NCI-H774 (cell line): ENCODE measurements around the gene ZC3H18.
A peak's percentile ranks its signal among the peaks of the same experiment; 100 is the strongest.

Source experiments
- DNase-seq: peaks from one replicate; lab custom pipeline; 2025; lab: John Stamatoyannopoulos, UW

ZC3H18 gene

DNA sequence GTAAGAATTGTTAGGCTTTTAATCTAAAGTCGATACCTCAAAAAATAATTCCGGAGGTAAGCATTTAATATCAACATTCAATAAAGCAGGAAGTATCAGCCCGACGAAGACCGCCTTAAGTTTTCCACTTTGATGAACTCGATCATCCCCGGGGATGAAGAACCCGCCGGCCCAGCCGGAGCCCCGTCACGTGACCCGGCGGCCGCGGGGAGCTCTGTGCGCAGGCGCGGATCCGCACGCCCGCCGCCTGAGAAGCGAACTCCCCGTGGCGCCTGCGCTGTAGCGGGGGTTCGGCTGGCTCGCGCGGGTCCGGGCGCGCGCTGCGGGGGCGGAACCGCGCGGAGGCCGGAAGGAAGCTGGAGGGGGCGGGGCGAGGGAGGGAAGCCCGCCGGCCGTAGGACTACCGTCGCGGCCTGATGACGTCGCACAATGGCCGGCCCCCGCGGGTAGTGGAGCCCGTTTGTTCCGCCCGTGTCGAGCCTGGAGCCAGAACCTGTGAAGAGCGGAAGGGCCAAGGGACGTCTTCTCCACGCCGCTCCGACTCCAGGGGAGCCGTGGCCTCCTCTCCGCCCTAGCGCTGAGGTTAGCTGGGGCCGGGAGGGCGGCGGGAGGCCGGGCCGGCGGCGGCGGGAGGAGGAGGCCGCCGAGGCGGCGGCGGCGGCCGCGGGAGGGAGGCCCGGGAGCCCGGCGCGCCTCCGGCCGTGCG lies at the start of gene ZC3H18:
TSS of gene ZC3H18 (plus strand) at position 419 of the 706 bp plus-strand sequence. CDS start 6,721 bp downstream, outside the sequence.
- peak; percentile 85 for DNase-seq

DNA sequence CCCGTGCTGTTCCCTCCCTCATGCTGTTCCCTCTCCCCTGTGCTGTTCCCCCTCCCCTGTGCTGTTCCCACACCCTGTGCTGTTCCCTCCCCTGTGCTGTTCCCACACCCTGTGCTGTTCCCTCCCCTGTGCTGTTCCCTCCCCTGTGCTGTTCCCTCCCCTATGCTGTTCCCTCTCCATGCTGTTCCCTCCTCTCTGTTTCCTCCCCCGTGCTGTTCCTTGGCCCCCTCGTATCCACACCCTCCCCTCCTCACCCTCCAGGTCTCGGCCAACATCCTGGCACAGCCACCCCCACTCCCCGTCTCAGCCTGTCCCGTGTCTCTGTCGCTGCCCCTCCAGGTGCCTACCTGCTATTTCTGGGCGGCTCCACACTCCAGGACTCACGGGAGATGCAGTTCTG lies 48.5 kb upstream of the ZC3H18 start:
- no peak for DNase-seq

DNA sequence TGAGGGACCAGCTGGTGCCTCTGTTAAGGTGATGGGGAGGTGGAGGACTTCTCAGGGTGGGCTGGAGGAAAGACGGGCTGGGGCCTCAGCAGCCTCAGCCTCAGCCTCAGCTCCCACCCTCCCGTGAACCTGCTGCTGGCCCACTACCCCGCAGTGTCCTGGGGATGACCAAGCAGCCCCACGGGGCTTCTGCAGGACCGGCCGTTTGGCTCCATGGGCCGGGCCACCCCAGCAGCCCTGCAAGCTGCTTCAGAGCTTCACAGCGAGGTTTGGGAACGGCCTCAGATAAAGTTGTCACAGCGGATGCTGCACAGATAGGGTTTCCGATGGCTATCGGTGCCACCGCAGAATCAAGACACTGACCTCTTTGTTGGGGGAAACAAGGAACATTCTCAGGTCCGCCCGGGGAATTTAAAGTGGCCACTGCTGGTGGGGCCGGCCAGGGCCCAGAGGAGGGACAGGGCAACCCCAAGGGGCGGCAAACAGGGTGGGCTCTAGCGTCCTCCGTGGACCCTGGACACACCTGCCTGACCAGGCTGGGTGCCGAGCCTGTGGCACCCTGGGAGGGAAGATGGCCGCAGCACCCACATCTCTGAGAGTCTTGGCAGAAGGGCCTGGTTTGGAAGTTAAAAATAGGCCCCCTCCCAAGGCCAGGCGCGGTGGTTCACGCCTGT lies 47.8 kb upstream of the ZC3H18 start:
- DNase-seq, result no peak

DNA sequence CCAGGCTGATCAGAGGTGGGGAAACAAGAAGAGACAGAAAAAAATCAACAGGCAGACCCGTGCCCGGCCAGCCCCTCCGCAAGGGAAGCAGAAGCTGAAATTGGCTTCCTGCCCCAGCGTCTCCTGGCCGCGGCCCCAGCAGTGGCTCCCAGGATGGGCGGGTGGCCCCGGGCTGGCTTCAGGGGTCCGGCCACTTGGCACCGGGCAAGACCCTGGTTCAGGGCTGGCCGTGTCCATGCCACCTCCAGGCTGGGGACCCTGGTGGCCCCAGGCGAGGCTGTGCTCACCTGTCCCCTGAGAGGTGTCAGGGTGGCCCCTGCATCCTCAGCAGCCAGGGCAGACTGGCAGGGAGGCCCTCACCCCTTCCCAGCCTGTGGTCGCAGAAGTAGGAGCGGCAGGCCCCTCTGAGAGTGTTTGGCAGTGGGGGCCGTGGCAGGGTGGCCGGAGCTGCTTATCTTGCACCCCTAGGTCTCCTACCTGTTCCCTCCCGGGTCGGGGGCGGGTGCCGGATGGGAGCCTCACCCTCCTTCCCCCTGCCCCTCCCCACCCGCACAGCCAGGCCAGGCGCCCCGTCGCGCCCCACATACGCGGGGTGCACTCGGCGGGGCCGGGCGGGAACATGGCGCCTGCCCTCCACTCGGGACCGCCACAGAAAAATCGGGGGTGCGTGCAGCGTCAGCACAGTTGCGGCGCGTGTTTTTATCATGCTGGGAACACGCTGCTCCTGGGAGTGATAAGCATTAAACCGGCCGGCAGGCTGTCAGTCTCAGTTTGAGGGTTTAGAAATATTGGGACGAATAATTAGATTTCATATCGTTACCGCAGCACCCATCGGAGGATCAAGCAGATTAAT lies 46.7 kb upstream of the ZC3H18 start:
- DNase-seq, result no peak

DNA sequence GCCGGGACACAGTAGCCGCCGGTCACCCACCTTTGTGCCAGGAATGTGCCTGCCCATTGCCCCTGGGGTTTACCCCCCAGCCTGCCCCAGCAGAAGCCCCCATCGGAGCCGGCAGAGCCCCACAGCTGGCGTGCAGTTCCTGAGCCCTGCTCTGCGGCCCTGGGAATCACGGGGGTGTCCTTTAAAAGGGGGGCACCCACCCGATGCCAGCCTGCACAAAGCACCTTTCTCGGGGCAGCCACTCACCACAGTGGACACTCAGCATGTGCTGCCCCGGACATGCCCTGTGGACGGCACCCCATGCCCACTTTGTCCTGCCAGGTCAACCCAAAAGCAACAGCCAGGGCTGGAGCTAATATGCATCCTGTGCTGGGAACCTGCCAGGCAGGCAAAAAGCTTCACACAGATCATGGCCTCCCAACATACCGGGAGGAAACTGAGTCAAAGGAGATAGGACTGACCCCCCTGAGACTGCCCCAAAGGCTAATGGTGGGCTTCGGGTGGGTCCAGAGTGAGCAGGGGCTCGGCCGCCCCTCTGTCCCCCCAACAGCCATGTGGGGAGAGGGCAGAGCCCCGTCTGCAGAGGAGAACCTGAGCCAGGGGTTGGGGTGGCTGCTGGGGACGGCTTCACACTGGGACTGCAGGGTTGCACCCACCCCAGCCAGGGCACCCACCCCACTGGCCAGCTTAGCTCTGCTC lies 45.8 kb upstream of the ZC3H18 start:
- no peak for DNase-seq

DNA sequence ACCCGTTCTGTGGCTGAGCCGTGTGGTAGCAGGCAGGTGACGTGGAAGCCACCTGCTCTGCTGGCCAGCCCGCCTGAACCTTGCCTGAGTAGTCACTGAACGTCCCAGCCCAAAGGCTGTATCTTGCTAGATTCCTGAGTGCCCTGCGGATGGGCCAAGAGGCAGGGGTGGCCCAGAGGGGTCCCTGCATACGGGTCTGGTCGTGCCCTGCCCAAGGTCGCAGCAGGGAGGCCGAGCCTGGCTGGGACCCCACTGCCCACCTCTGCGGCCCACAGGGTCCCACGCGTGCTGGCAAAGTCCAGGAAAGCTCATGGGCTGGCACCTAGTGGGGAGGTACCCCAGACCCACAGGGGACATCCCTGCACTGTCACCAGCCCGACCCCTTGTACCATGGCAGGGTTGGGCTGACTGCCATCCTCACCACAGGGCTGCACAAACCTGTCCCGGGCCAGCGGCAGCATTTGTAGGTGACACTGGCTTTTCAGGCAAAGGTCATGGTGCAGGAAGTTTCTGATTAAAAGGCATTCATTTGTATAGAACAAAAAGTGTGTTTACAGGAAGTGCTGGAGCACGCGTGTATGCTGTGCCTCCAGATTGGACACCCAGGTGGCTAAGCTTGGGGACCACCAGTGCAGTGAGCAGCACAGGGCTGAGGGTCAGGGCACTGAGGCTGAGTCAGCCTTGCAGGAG lies 45.1 kb upstream of the ZC3H18 start:
- no peak for DNase-seq

DNA sequence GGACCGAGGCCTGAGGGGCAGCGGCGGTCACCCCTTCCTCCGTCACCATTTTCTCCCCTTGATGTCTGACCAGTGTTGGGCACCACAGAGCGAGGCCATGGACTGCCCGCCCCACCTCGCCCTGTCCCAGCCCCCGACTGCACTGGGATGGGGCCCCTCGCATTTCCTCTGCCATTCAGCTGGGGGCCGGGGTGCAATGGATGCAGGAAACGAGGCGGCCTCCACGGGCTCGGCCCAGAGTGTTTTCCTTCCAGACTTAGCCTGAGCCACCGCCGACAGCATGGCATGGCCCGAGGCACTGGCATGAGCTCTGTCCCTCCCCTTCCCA lies 44.6 kb upstream of the ZC3H18 start:
- no peak for DNase-seq

DNA sequence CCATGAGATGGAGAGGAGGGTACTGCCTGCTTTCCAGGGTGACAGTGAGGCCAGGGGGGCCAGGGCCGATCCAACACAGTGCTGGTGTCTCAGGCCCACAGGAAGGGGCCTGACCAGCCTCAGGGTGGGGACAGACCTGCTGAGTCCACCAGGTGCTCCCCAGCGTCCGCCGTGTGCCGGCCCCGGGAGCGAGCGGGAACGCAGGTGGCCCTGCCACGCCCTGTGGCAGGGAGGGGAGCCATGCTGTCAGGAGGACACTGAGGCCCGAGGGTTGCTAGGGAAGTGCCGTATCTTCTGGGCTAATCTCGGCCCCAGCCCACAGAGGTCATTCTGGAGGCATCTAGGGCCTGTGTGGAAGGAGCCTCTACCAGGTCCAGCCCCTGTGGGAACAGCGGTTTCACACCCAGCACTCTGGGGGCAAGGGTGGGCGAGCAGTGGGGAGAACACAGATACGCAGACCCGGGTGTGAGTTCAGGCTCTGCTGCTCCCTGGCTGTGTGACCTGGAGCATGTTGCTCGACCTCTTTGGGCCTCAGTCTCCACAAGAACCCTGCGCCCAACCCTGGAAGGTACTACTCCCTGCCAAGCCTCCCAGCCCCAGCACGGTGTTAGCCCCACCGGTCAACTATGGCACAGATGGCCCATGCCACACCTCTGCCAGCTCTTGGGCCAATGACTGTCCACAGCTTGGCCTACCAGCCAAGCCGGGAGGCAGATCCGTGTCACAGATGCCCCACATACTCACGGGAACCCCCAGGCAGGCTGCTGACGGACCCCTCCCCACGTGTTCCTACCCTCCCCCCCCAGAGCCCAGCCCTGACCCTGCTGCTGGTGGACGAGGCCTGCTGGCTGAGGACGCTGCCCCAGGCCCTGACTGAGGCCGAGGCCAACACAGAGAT lies 43.9 kb upstream of the ZC3H18 start:
- DNase-seq, result no peak

DNA sequence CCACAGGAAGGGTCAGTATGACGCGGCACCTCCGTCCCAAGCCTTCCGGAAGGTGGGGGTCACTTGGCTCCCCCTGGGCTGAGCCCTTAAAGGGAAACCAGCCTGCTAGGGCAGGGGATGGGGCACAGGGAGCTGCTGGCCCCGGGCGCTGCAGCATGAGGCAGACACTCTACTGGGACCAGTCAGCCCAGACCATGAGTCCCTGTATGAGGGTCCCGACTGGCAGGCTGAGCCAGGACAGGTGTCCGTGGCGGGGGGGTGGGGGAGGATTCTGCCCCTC lies 43.4 kb upstream of the ZC3H18 start:
- DNase-seq, result no peak

DNA sequence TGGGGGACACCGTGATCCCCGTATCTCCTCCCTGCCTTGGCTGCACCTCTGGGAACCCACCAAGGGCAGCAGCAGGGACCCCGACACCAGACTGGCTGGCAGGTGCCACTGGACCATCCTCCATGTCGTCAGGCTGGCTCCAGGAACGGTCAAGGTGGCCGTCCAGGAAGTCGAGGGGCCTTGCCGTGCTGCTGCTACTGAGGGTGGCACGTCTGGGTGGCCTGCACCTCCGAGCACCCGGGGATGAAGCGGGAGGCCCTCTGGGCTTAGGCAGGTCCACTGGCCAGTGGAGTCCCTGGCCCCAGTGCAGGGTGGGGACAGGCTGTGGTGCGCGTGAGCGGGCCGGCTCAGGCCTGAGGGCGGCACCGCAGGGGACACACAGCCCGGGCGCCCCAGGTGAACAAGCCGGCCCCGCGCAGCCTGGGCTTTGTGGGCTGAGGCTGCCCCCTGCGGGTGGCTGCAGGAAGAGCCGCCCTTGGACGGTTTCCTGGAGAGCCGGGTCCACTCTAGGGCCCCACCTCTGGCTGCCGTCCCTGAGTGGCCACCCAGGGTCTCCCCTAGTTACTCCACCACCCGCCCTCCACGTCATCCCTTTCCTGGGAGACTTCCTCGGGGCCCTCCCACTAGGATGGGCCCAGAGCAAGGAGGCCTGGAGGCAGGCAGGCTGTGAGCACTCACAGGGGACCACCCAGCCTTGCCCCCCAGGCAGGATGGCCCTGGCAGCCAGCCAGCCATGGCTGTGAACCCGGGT lies 42.8 kb upstream of the ZC3H18 start:
- no peak for DNase-seq

DNA sequence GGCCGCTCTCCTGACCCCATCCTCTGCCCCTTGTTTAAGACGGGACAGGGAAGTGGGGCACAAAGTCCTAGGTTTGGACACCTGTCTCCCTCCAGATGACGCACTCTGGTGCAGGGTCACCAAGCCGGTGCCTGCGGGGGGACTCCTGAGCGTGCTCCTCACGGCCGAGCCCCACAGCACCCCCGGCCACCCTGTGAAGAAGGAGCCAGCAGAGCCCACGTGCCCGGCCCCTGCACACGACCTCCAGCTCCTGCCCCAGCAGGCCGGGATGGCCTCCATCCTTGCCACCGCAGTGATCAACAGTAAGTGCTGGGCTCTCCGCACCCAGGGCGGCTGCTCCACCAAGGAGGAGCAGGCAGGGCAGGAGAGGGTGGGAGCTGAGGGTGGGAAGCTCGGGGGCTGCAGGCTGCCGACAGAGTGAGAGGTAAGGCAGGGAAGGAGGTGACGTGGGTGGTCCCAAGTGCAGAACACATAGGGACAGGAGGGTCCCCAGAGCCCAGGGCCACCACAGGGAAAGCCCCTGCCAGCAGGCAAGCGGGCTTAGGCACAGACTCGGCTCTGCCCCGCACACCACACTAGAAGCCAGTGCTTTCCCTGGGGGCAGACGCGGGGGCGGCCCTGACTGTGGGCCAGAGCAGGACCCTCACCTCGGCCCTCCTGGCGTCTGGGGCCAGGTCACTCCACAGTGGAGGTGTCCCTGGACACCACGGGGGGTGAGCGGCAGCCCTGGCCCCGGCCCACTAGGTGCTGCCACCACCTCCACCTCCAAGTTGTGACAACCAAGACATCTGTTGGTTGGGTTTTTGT lies 42.1 kb upstream of the ZC3H18 start:
- no peak for DNase-seq

DNA sequence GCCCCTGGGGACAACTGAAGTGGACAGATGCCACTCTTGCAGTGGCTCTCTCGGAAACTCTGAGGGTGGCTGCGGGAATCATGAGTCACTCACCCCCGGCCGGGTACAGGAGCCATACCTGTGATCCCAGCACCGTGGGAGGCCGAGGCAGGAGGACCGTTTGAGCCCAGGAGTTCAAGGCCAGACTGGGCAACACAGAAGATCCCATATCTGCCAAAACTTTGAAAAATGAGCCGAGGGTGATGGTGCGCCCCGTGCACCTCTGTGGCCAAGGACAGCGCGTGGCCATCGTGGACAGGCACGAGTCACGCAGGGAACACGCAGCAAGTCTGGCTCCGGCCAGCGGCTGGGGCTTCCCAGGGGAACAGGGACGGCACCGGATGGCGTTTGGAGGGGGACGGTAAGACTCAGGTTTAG lies 41.3 kb upstream of the ZC3H18 start:
- no peak for DNase-seq

DNA sequence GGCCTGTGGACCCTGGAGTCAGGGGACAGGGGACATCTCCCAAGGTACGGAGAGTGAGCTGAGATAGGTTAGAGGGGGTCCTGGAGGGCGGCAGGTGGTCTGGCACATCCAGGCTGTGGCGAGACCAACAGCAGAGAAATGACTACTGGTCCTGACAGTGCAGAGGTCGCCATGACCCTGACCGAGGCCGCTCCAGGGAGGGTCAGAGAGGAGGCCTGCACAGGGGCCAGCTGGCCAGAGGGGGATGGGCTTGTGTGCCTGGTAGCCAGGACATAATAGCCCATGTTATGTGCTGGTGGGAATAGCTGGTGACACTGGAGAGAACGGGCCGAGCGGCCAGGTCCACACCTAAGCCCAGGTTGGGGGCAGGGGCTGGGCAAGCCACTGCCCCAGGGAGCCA lies 40.6 kb upstream of the ZC3H18 start:
- DNase-seq, result no peak

DNA sequence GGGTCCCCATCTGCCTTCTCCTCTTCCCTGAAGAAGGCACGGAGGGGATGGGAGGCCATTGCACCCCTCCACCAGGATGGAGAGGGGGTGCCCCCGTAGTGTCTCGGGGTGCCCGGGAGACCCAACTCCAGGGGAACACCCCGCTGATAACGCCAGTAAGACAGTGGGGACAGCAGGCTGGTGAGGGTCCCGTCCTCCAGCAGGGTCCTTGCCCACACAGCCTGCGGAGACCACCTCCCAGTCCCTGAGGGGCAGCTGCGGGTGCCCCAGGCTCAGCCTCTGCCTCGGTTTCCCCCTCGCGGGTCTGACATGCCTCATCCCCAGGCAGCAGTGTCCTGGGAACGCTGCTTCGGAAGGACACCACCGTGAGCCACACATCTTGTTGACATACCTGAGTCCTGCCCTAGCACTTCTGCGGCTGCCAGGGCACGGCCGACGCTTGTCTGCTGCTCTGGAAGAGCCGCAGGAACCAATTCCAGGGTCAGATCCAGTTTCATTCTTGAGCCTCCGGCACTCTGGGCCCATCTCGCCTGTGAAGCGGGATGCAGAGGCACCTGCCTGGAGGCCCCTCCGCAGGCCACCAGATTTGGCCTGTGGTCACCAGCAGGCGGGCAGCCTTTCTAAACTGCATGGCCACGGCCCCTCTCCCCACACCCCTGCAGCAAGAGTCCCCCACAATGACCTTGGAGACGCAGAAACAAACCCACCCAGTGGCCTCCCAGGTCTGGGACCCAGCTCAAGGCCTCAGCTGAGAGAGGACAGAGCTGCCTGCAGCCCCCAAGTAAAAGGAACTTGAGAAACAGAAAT lies 39.9 kb upstream of the ZC3H18 start:
- DNase-seq, result no peak

DNA sequence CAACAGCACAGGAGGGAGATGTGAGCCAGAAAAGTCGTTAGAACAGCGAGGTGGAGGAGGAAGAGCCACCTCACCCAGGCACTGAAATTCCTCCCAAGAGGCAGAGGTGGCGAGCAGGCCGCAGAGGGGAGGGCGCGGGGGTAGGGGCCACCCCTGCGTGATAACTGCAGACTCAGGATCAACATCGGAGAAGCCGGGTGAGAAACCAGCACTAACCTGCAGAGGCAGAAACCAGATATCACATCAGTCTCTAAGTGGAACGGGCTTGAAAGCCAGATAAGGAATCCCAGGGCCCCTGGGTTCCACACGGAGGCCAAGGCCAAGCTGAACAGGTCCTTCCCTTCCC lies 39.4 kb upstream of the ZC3H18 start:
- DNase-seq, result no peak

DNA sequence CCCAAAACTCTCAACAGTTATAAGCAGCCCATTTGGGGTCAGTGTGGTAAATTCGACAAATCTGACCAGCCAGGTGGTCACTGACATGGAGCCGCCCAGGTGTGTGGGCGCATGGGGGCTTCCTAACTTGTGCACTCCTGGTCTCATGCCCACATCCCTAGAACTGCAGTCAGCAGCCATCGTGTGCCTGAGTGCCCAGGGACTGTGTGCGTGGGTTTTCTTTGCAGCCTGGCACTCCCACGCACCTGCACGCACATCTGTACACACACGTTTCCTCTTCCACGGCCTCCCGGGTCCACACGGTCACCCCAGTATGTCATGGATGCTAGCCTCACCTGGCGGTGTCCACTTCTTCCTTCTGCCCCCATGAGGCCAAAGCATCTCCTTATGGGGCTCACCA lies 38.9 kb upstream of the ZC3H18 start:
- DNase-seq, result no peak

DNA sequence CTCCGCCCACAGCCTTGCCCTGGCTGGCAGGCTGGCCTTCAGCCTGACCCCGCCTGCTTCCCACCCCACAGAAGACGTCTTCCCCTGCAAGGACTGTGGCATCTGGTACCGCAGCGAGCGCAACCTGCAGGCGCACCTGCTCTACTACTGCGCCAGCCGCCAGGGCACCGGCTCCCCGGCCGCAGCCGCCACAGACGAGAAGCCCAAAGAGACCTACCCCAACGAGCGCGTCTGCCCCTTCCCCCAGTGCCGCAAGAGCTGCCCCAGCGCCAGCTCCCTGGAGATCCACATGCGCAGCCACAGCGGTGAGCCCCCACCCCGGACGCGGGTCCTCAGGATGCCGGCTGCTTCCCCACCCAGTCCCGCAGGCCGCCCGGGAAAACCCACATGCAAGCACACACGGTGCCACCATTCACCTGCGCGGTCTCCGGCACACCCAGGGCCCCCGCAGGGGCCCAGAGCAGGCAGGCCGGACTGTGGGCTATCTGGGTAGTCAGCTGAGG lies 38.2 kb upstream of the ZC3H18 start:
- DNase-seq, result no peak

DNA sequence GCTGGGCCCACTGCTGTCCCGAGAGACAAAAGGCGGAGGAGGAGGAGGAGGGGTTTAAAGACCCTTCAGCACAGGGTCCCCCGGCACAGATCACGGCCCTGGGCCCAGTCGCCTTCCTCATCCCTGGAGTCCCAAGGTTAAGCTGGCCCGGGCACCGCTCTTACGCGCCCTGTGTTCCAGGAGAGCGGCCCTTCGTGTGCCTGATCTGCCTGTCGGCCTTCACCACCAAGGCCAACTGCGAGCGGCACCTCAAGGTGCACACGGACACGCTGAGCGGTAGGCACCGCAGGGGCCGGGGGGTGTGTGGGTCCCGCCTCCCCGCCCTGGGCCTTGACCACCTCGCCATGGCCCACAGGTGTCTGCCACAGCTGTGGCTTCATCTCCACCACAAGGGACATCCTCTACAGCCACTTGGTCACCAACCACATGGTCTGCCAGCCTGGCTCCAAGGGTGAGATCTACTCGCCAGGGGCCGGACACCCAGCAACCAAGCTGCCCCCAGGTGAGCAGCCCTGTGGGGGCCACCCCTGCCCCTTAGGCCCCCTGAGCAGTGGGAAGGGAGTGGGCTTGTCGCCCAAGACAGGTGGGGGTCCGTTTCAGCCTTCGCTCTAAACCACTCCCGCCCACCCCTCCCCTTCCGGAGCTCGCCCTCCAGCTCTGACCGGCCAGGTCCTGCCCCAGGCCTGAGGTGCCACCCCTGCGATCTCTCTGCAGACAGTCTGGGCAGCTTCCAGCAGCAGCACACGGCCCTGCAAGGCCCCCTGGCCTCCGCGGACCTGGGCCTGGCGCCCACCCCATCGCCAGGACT lies 37.6 kb upstream of the ZC3H18 start:
- no peak for DNase-seq
